ENCODE measurements around the gene RPH3AL. TPM values are rescaled to one million over a fixed set of nuclear protein-coding genes. Genes with fewer than 3 reads are reported as not detected.

Gene RPH3AL
- total and polyA plus RNA-seq, 7 donors = 3.7 to 18.5 (median 9.7) TPM

DNA sequence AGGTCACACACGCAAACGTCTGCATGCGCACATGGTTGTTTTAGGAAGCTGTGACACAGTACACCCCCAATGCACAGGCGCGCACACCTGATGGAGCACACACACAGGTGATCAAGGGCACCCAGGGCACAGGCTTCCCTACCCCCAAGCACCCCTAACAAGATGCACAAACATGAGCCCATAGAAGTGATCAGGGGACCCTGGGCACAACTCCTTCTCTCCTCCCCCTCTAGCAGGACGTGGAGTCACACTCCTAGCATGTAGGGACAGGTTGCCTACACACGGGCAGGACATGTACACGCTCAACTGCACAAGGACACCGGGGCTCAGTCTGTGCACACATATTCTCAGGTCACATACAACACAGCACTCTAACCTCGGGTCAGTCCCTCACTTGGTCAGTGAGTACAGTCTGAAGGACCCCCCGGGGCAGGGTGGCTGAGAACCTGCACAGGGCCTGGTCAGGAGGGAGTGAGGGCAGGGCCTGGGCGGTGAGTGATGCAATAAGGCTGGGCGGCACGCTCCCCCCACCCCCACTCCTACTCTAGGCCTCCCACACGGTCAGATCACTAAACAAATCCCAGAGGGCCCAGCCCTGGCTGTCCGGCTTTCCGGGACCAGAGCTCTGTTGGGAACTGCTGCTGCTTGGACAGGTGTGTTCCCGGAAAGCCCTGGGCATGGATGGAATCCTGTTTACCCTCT is 170.4 kb downstream of the RPH3AL start:
- no peak overlapping the region for H3K27ac ChIP-seq

DNA sequence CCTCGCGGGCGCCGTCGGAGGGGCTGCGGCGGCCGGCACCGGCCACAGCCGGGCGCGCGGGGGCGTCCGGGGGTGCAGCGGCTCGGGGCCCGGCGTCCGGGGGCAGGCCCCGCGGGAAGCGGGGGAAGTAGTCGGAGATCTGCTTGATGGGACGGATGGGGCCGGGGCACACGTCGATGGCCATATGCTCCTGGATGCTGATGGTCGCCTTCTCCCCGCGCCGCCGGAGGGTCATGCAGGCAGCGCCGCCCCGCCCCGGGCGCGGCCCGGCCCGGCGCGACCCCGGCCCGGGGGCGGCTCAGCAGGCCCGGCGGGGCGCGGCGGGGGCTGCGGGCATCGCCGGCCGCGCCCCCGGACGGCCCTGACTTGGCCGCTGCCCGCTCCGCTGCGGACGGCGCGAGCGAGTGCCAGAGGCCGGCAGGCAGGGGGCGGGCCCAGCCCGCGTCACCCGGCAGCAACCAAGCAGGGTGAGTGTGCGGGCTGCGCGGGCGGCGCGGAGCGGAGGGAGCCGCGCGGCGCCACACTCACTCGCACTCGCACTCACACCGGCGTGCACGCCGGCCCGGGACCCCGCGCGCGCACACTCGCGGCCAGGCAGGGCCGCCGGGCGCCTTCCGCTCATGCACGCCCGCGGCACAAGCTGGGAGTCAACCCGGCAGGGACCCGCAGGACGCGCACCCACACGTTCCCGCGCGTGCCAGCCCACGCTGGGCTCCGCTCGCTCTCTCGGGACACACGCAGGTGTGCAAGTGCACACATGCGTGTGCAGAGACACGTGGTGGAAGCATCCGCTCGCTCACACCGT is 171.2 kb downstream of the RPH3AL start, which contains the start of gene DOC2B:
TSS of gene DOC2B (minus strand) at position 406 of the 805 bp plus-strand sequence. CDS start at position 235, 171 bp downstream.
- peak; percentile 71 to 81 (median 78) for ATAC-seq
- WGBS, 3 donors = 3 to 5% (median 4%) methylated on average over 67 to 120 of the region's 120 CpGs
- Histone ChIP-seq H3K27ac (peak within 1 kb of the TSS; percentile 41), H3K9me3 (no peaks in the 10 kb centered on the region), H3K36me3 (ENCODE audit: insufficient read depth in 1 of 2, low read depth in 1 of 2) (no peaks in the 10 kb centered on the region), H3K27me3 (ENCODE audit: insufficient read depth in 3 of 3, low read length in 2 of 3) (peaks cover 0 to 54% (median 15%) of the 10 kb centered on the region in 3 donors), H3K4me3 (peak within 1 kb of the TSS; percentile 62), H3K4me1 (no peaks in the 10 kb centered on the region)
- peak; percentile 72 to 76 for DNase-seq
- TF ChIP-seq, protein P1, sequence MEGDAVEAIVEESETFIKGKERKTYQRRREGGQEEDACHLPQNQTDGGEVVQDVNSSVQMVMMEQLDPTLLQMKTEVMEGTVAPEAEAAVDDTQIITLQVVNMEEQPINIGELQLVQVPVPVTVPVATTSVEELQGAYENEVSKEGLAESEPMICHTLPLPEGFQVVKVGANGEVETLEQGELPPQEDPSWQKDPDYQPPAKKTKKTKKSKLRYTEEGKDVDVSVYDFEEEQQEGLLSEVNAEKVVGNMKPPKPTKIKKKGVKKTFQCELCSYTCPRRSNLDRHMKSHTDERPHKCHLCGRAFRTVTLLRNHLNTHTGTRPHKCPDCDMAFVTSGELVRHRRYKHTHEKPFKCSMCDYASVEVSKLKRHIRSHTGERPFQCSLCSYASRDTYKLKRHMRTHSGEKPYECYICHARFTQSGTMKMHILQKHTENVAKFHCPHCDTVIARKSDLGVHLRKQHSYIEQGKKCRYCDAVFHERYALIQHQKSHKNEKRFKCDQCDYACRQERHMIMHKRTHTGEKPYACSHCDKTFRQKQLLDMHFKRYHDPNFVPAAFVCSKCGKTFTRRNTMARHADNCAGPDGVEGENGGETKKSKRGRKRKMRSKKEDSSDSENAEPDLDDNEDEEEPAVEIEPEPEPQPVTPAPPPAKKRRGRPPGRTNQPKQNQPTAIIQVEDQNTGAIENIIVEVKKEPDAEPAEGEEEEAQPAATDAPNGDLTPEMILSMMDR (IDR thresholded peaks at IDR 0.05) = no peak
- intact Hi-C loops (cut with DNase I) = no loop called here

More for the DNA sequence above, 170.4 kb downstream of the RPH3AL start:
- 54 to 64% (median 58%) methylated on average over 18 of the region's 18 CpGs for WGBS, 3 donors
- Histone ChIP-seq H3K4me3 (peak overlapping the region; percentile 40), H3K9me3 (no peaks in the 10 kb centered on the region), H3K4me1 (no peaks in the 10 kb centered on the region), H3K36me3 (ENCODE audit: insufficient read depth in 1 of 2, low read depth in 1 of 2) (no peaks in the 10 kb centered on the region), H3K27me3 (ENCODE audit: insufficient read depth in 3 of 3, low read length in 2 of 3) (peaks cover 0 to 53% (median 15%) of the 10 kb centered on the region in 3 donors)
- intact Hi-C loops (cut with DNase I) = no loop called here
- TF ChIP-seq, protein P1 (IDR thresholded peaks at IDR 0.05) = no peak
- ATAC-seq (no peak), DNase-seq (no peak)

DNA sequence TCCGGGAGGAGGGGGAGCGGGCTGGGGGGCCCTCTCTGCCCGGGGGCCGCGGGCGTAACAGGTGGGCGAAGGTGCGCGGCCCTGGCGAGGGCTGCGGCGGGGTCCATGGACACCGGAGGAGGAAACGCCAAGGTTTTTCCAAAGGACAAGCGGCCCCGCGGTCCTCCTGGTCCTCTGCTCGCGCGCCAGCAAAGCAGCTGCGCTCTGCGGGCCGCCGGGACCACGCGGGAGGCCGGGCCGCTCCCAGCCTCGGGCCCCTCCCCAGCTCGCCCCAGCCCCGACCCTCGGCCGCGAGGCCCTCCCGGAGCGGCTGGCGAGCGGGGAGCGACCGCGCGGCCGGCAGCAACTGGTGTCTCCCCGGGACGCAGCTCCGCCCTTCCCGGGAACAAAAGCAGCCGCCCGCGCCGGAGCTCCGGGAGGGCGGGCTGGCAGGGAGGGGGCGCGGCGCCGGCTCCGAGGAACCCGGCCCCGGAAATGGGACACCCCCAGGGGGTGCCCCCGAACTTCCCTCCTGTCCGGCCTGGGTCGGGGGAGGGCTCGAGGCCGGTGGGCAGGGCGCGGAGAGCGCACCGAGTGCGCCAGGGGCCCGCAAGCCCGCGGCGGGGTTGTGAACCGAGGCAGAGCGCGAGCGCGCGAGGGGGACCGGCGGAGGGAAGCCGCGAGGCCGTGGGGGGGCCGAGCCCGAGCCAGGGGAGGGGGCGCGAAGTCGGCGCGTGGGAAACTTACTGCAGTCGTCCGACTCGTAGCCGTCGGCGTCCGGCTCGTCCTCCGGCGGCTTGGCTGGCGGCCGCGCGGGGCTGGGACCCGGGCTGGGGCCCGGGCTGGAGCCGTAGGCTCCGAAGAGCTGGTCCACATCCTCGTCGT is 172.0 kb downstream of the RPH3AL start:
- TF ChIP-seq, protein P1 (IDR thresholded peaks at IDR 0.05) = no peak
- H3K27ac ChIP-seq = peak overlapping the region; percentile 41
- no peaks in the 10 kb centered on the region for H3K4me1 ChIP-seq
- 1 to 2% (median 1%) methylated on average over 67 to 112 of the region's 112 CpGs for WGBS, 3 donors
- peak overlapping the region; percentile 62 for H3K4me3 ChIP-seq
- intact Hi-C loops (cut with DNase I) = no loop called here
- peaks cover 0 to 54% (median 15%) of the 10 kb centered on the region in 3 donors for H3K27me3 ChIP-seq (ENCODE audit: insufficient read depth in 3 of 3, low read length in 2 of 3)
- H3K36me3 ChIP-seq (ENCODE audit: insufficient read depth in 1 of 2, low read depth in 1 of 2) = no peaks in the 10 kb centered on the region
- no peaks in the 10 kb centered on the region for H3K9me3 ChIP-seq
- ATAC-seq = peak in 3 of 4 donors; percentile 15 to 36 (median 17)
- DNase-seq = no peak

DNA sequence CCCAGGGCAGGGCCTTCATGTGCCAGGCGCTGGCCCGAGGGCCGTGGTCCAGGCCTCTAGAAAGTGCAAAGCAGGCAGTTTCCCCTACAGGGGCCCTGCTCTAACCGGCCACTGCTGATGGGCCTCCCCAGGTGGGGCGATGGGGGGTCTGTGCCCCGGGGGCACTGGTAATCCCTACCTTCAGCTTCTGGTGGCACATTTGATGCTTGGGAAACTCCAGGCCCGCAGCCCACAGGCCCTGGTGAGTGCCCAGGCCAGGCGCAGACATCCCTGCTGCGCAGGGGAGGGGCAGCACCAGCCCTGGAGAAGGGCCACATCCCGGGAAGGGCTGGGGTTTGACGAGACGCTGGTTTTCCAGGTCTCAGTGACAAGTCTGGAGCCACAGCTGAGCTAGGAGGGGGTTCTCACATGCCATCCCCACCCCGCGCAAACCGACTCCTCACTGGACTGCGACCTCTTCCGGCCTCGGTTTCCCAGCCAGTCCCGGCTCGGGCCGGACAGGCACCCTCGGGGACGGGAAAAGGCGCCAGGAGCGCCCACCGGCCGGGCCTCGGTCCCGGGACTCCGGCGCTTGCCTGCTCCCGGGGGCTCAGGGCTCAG is 172.7 kb downstream of the RPH3AL start:
- H3K4me1 ChIP-seq = no peaks in the 10 kb centered on the region
- H3K27me3 ChIP-seq (ENCODE audit: insufficient read depth in 3 of 3, low read length in 2 of 3) = peaks cover 0 to 54% (median 15%) of the 10 kb centered on the region in 3 donors
- ATAC-seq = peak in 1 of 4 donors; percentile 32
- H3K36me3 ChIP-seq (ENCODE audit: insufficient read depth in 1 of 2, low read depth in 1 of 2) = no peaks in the 10 kb centered on the region
- H3K27ac ChIP-seq = no peak overlapping the region
- peak overlapping the region; percentile 62 for H3K4me3 ChIP-seq
- DNase-seq = no peak
- intact Hi-C loops (cut with DNase I) = no loop called here
- no peaks in the 10 kb centered on the region for H3K9me3 ChIP-seq
- TF ChIP-seq, protein P1 (IDR thresholded peaks at IDR 0.05) = no peak
- 26 to 40% (median 33%) methylated on average over 19 to 32 of the region's 32 CpGs for WGBS, 3 donors

All from psoas muscle (tissue), 8 donors.